Measurements from ENCODE around the gene POR.
A peak's percentile ranks its signal among the peaks of the same experiment; 100 is the strongest.

DNA sequence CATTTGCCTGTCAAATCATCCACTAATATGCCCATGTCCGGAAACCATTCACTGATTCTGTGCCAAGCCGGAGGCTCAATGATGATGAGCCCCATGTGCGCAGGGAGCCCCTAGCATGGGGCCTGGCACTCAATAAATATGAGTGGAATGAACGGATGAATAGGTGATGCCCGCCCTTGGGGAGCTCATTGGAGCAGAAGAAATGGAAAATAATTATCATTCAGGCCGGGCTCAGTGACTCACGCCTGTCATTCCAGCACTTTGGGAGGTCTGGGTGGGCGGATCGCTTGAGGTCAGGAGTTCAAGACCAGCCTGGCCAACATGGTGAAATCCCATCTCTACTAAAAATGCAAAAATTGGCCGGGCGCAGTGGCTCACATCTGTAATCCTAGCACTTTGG lies 25.1 kb upstream of the POR start:
- TF ChIP-seq, protein P1, sequence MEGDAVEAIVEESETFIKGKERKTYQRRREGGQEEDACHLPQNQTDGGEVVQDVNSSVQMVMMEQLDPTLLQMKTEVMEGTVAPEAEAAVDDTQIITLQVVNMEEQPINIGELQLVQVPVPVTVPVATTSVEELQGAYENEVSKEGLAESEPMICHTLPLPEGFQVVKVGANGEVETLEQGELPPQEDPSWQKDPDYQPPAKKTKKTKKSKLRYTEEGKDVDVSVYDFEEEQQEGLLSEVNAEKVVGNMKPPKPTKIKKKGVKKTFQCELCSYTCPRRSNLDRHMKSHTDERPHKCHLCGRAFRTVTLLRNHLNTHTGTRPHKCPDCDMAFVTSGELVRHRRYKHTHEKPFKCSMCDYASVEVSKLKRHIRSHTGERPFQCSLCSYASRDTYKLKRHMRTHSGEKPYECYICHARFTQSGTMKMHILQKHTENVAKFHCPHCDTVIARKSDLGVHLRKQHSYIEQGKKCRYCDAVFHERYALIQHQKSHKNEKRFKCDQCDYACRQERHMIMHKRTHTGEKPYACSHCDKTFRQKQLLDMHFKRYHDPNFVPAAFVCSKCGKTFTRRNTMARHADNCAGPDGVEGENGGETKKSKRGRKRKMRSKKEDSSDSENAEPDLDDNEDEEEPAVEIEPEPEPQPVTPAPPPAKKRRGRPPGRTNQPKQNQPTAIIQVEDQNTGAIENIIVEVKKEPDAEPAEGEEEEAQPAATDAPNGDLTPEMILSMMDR (IDR thresholded peaks at IDR 0.05), result no peak
- TF ChIP-seq POLR2A (IDR thresholded peaks at IDR 0.05), result no peak
- peak in 1 of 2 donors; percentile 64 for TF ChIP-seq EP300 (IDR thresholded peaks at IDR 0.05)
